GM23248 (cell line): ENCODE results near the gene NUP188. TPM values are rescaled to one million over a fixed set of nuclear protein-coding genes. Genes with fewer than 3 reads are reported as not detected.

Experiments used
- DNase-seq: peaks from one replicate; pipeline ENCODE4 v3.0.0-alpha.2; 2015
- H2AFZ ChIP-seq: fragments of 200-600 bp; sonication (generic); 2 replicates; pipeline ENCODE4 v1.6.1; 2016; ENCODE audit warnings: antibody characterized with exemption
- H3F3A ChIP-seq: fragments of 200-600 bp; sonication (generic); 2 replicates; pipeline ENCODE4 v1.6.1; 2016; ENCODE audit warnings: mild to moderate bottlenecking, antibody characterized with exemption, mixed run types; ENCODE audit not compliant: insufficient read depth
- H3K27ac ChIP-seq: fragments of 200-600 bp; sonication (generic); 2 replicates; pipeline ENCODE4 v1.5.1; 2016; ENCODE audit warnings: mild to moderate bottlenecking
- H3K27me3 ChIP-seq: fragments of 200-600 bp; sonication (generic); replicated peaks from 2 replicates; pipeline ENCODE4 v1.6.1; 2016; ENCODE audit warnings: mild to moderate bottlenecking; ENCODE audit not compliant: insufficient read depth
- H3K36me3 ChIP-seq: fragments of 200-600 bp; sonication (generic); 2 replicates; pipeline ENCODE4 v1.6.1; 2016; ENCODE audit warnings: low read depth, mild to moderate bottlenecking
- H3K4me1 ChIP-seq: fragments of 200-600 bp; sonication (generic); 2 replicates; pipeline ENCODE4 v1.6.1; 2016; ENCODE audit warnings: mild to moderate bottlenecking; ENCODE audit not compliant: insufficient read depth
- H3K4me2 ChIP-seq: fragments of 200-600 bp; sonication (generic); one replicate; pipeline ENCODE4 v1.6.1; 2016; ENCODE audit warnings: mild to moderate bottlenecking; ENCODE audit not compliant: unreplicated experiment
- H3K4me3 ChIP-seq: fragments of 200-600 bp; sonication (generic); 2 replicates; pipeline ENCODE4 v1.5.1; 2016; ENCODE audit warnings: mild to moderate bottlenecking
- H3K79me2 ChIP-seq: fragments of 200-600 bp; sonication (generic); 2 replicates; pipeline ENCODE4 v1.6.1; 2016; ENCODE audit warnings: mild to moderate bottlenecking; ENCODE audit not compliant: insufficient read depth
- H3K9ac ChIP-seq: fragments of 200-600 bp; sonication (generic); 2 replicates; pipeline ENCODE4 v1.6.1; 2016; ENCODE audit warnings: mild to moderate bottlenecking
- H3K9me2 ChIP-seq: fragments of 200-600 bp; sonication (generic); 2 replicates; pipeline ENCODE4 v1.6.1; 2016; ENCODE audit warnings: mixed run types, mild to moderate bottlenecking, moderate library complexity; ENCODE audit not compliant: insufficient read depth
- H3K9me3 ChIP-seq: fragments of 200-600 bp; sonication (generic); one replicate; pipeline ENCODE4 v1.6.1; 2017; ENCODE audit warnings: low read depth
- H4K20me1 ChIP-seq: fragments of 200-600 bp; sonication (generic); 2 replicates; pipeline ENCODE4 v1.6.0; 2016; ENCODE audit not compliant: insufficient read depth
- EZH2 ChIP-seq: fragments of 200-600 bp; sonication (generic); IDR thresholded peaks from 2 replicates; pipeline ENCODE4 v1.6.1; 2018; ENCODE audit warnings: antibody characterized with exemption, mild to moderate bottlenecking; ENCODE audit not compliant: insufficient read depth, poor library complexity, severe bottlenecking
- EZH2phosphoT487 ChIP-seq: fragments of 200-600 bp; sonication (generic); IDR thresholded peaks from 2 replicates; pipeline ENCODE4 v1.6.1; 2018; ENCODE audit warnings: antibody characterized with exemption, moderate library complexity, mild to moderate bottlenecking, low read depth; ENCODE audit not compliant: insufficient read depth
- WGBS, 2 experiments: methylation state at CpG; one replicate each; pipeline ENCODE4 v1.1.6; 2015 to 2017; ENCODE audit warnings: low lambda C conversion rate in 2 of 2, low coverage in 1 of 2; ENCODE audit errors: missing lambda C conversion rate in 2 of 2; 5-methylcytosine and 5-hydroxymethylcytosine counted together
- in situ Hi-C: fragments of 300-500 bp; cut with MboI; formaldehyde crosslinking; loops from 2 replicates; pipeline ENCODE4 v1.15.0; 2020
- polyA plus RNA-seq: library from polyadenylated mRNA; unstranded; fragments of >200 nt; fragmentation: Nextera tagmentation; extraction: Ambion mirVana; gene quantifications from 2 replicates; pipeline ENCODE4 v1.2.1, GENCODE V29; 2016
- total RNA-seq: library from RNA; depleted of rRNA; stranded (reverse); fragments of >200 nt; shearing (Covaris generic); gene quantifications from 2 replicates; pipeline ENCODE4 v1.2.3, GENCODE V29; 2014

Gene NUP188
- total and polyA plus RNA-seq, 2 experiments from 2014 or later = 24.9 to 45.9 TPM

DNA sequence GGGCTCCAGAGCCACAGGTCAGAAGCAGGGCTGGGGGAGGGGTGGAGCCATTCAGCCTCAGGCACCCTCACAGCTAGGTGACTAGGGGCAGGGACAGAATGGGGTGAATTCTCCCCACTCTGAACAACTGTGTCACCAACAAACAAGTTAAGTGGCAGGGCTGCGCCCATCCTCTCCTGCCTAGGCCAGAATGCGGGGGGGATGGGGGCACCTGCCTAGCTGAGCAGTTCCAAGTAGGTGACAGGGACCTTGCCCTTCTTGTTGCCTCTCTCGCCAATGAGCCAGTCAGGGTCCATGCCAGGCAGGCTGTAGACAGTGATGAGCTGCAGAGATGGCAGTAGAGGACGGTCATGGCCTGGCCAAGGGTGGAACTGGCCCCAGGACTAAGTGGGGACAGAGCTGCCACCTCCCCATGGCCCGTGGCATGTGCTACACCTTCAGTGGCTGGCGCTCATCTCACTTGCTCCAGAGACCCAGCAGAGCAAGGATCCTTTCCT, 61.0 kb downstream of the NUP188 start:
- Histone ChIP-seq H3K9me3 (no peaks in the 10 kb centered on the region), H3K9me2 (no peaks in the 10 kb centered on the region), H4K20me1 (no peaks in the 10 kb centered on the region), H3K4me3 (no peak overlapping the region), H3K4me1 (no peaks in the 10 kb centered on the region), H3K9ac (no peak overlapping the region), H3K27ac (no peak overlapping the region), H3F3A (0 out of 2 replicates have a peak, but pooled peaks cover 4% of the 10 kb centered on the region), H3K27me3 (no peaks in the 10 kb centered on the region), H3K4me2 (no peak overlapping the region), H3K79me2 (no peaks in the 10 kb centered on the region), H3K36me3 (no peaks in the 10 kb centered on the region), H2AFZ (no peak overlapping the region)
- no peak for DNase-seq
- TF ChIP-seq EZH2phosphoT487 = no peak
- TF ChIP-seq EZH2 = no peak
- WGBS, 2 experiments = 88 to 92% methylated on average over 6 of the region's 6 CpGs
- in situ Hi-C loops = no loop called here

DNA sequence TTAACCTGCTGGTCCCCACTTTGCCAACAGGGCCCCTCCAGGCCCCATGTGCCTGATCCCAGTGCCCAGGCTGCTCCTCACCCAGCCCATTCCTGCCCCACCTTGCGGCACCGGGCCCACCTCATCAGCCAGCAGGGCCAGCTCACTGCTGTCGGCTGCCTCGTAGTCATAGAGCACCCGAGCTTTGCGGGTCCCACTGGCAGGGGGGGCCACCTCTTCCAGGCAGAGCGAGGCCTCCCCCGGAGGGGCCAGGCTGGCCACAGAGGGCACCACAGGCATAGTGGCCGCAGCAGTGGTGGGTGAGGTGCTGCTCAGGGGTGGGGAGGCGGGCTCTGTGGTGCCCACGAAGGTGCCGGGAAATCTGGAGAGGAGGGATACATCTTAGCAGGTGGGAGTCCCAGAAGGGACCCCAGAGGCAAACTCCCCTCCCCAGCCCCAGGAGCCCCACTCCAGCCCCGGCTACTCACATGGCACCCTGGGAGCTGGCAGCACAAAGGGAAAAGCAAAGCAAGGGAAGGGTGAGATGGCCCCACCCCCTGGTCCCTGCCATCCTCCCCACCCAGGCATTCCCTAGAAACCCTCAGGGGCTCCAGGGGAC, 61.6 kb downstream of the NUP188 start:
- no peaks in the 10 kb centered on the region for H3K36me3 ChIP-seq
- H3K4me1 ChIP-seq = no peaks in the 10 kb centered on the region
- H3K4me3 ChIP-seq = no peak overlapping the region
- H3F3A ChIP-seq = 0 out of 2 replicates have a peak, but pooled peaks cover 4% of the 10 kb centered on the region
- no peaks in the 10 kb centered on the region for H4K20me1 ChIP-seq
- no peaks in the 10 kb centered on the region for H3K9me2 ChIP-seq
- H3K79me2 ChIP-seq = no peaks in the 10 kb centered on the region
- no peaks in the 10 kb centered on the region for H3K27me3 ChIP-seq
- DNase-seq = no peak
- in situ Hi-C loops = no loop called here
- H3K9me3 ChIP-seq = no peaks in the 10 kb centered on the region
- H2AFZ ChIP-seq = no peak overlapping the region
- 89 to 90% methylated on average over 9 to 13 of the region's 13 CpGs for WGBS, 2 experiments
- TF ChIP-seq EZH2phosphoT487 = no peak
- TF ChIP-seq EZH2 = no peak
- no peak overlapping the region for H3K9ac ChIP-seq
- no peak overlapping the region for H3K27ac ChIP-seq
- H3K4me2 ChIP-seq = no peak overlapping the region

GRCh38 chr9:129009584-129010141, 62.2 kb downstream of the NUP188 start:
- H3K4me2 ChIP-seq = no peak overlapping the region
- no peak overlapping the region for H2AFZ ChIP-seq
- no peak overlapping the region for H3K4me3 ChIP-seq
- H3K79me2 ChIP-seq = no peaks in the 10 kb centered on the region
- H3K27ac ChIP-seq = no peak overlapping the region
- TF ChIP-seq EZH2phosphoT487 = no peak
- no peak for TF ChIP-seq EZH2
- 85 to 86% methylated on average over 16 to 17 of the region's 17 CpGs for WGBS, 2 experiments
- 0 out of 2 replicates have a peak, but pooled peaks cover 4% of the 10 kb centered on the region for H3F3A ChIP-seq
- H3K36me3 ChIP-seq = no peaks in the 10 kb centered on the region
- no peak for DNase-seq
- no peaks in the 10 kb centered on the region for H3K27me3 ChIP-seq
- H3K9ac ChIP-seq = no peak overlapping the region
- in situ Hi-C loops = no loop called here
- no peaks in the 10 kb centered on the region for H3K4me1 ChIP-seq
- no peaks in the 10 kb centered on the region for H3K9me2 ChIP-seq
- no peaks in the 10 kb centered on the region for H4K20me1 ChIP-seq
- no peaks in the 10 kb centered on the region for H3K9me3 ChIP-seq

DNA sequence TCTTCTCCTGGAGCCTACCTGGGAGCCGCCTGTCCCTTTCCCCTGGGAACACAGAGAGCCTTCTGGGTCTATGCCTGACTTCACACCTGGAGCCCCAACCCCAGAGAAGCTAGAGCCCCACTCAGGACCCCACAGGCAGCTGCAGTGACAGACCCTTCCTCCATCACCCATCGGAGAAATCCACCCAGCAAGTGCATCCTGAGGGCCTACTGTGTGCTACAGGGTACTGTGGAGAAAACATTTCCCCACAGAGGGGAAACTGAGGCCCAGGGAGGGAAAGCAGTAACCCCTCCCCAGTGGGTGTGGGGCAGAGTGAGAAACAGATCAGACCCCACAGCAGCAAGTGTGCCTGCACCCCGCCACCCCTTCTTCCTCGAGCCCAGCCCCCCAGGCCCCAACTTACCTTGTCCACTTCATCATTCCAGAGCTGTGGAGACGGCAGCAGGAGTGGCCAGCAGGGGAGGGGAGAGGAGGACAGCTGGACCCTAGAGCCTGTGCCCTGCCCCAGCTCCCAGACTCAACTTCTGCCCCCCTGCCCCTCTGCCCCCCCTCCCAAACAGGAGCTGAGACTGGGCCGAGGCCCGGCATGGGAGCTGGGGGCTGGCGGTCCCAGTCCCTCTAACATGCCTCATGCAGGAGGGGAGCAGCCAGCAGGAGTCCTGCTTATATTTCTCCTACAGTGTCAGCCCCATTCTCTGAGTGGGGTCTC, 62.9 kb downstream of the NUP188 start:
- TF ChIP-seq EZH2 (no peak), EZH2phosphoT487 (no peak)
- no peak overlapping the region for H3K4me2 ChIP-seq
- no peaks in the 10 kb centered on the region for H3K9me3 ChIP-seq
- H3K4me3 ChIP-seq = no peak overlapping the region
- no peaks in the 10 kb centered on the region for H4K20me1 ChIP-seq
- H3K9me2 ChIP-seq = no peaks in the 10 kb centered on the region
- H3K36me3 ChIP-seq = no peaks in the 10 kb centered on the region
- no peaks in the 10 kb centered on the region for H3K4me1 ChIP-seq
- no peak for DNase-seq
- in situ Hi-C loops = no loop called here
- WGBS, 2 experiments = 98% methylated on average over 8 of the region's 8 CpGs
- H3K27me3 ChIP-seq = no peaks in the 10 kb centered on the region
- 0 out of 2 replicates have a peak, but pooled peaks cover 4% of the 10 kb centered on the region for H3F3A ChIP-seq
- no peak overlapping the region for H3K27ac ChIP-seq
- no peaks in the 10 kb centered on the region for H3K79me2 ChIP-seq
- H2AFZ ChIP-seq = no peak overlapping the region
- no peak overlapping the region for H3K9ac ChIP-seq
